DOHH2 (cell line): ENCODE measurements around the gene RGS8.

Experiments used
- H3F3A ChIP-seq: fragments of 200-600 bp; sonication (generic), shearing (Covaris generic); 2 replicates; pipeline ENCODE4 v1.6.0; 2016; ENCODE audit warnings: antibody characterized with exemption, mild to moderate bottlenecking; ENCODE audit not compliant: control insufficient read depth, insufficient read depth
- H3K27ac ChIP-seq: fragments of 200-600 bp; sonication (generic); 2 replicates; pipeline ENCODE4 v1.5.1; 2014; ENCODE audit warnings: low read depth, mild to moderate bottlenecking, low read length, moderate library complexity
- H3K27me3 ChIP-seq: fragments of 200-600 bp; sonication (generic); 2 replicates; pipeline ENCODE4 v1.6.1; 2014; ENCODE audit warnings: mild to moderate bottlenecking, low read length, mixed read lengths; ENCODE audit not compliant: control insufficient read depth
- H3K36me3 ChIP-seq: fragments of 200-600 bp; sonication (generic); 2 replicates; pipeline ENCODE4 v1.6.1; 2014; ENCODE audit warnings: mild to moderate bottlenecking, low read length, moderate library complexity, mixed read lengths; ENCODE audit not compliant: control insufficient read depth
- H3K4me1 ChIP-seq: fragments of 200-600 bp; sonication (generic); 2 replicates; pipeline ENCODE4 v1.6.1; 2014; ENCODE audit warnings: mild to moderate bottlenecking, low read length, mixed read lengths; ENCODE audit not compliant: control insufficient read depth
- H3K4me2 ChIP-seq: fragments of 200-600 bp; sonication (generic); 2 replicates; pipeline ENCODE4 v1.6.0; 2014; ENCODE audit warnings: mild to moderate bottlenecking, low read length, moderate library complexity
- H3K4me3 ChIP-seq: fragments of 200-600 bp; sonication (generic); 2 replicates; pipeline ENCODE4 v1.5.1; 2014; ENCODE audit warnings: mild to moderate bottlenecking, low read length, mixed read lengths
- H3K79me2 ChIP-seq: fragments of 200-600 bp; sonication (generic); 2 replicates; pipeline ENCODE4 v1.6.1; 2014; ENCODE audit warnings: mild to moderate bottlenecking, low read length, mixed read lengths; ENCODE audit not compliant: control insufficient read depth
- H3K9me2 ChIP-seq: fragments of 200-600 bp; sonication (generic); replicated peaks from 2 replicates; pipeline ENCODE4 v1.6.1; 2014; ENCODE audit warnings: mild to moderate bottlenecking, low read length, mixed read lengths; ENCODE audit not compliant: control insufficient read depth
- H3K9me3 ChIP-seq: fragments of 200-600 bp; sonication (generic); 2 replicates; pipeline ENCODE4 v1.6.1; 2014; ENCODE audit warnings: antibody characterized with exemption, low read length, mixed read lengths; ENCODE audit not compliant: control insufficient read depth, insufficient read depth
- H4K20me1 ChIP-seq: fragments of 200-600 bp; sonication (generic); 2 replicates; pipeline ENCODE4 v1.6.0; 2014; ENCODE audit warnings: low read depth, mild to moderate bottlenecking, antibody characterized with exemption, low read length, moderate library complexity; ENCODE audit not compliant: control insufficient read depth, insufficient read depth
- CTCF ChIP-seq: fragments of 200-600 bp; sonication (generic); IDR thresholded peaks from one replicate; pipeline ENCODE4 v1.5.1; 2014; ENCODE audit warnings: antibody characterized with exemption, mild to moderate bottlenecking, low read depth, low read length; ENCODE audit not compliant: poor library complexity, severe bottlenecking
- EZH2phosphoT487 ChIP-seq: fragments of 200-600 bp; sonication (generic); IDR thresholded peaks from 2 replicates; pipeline ENCODE4 v1.6.1; 2017; ENCODE audit warnings: borderline replicate concordance, mild to moderate bottlenecking, antibody characterized with exemption, low read length, moderate library complexity, mixed read lengths

Gene RGS8

GRCh38 chr1:182650678-182651338 is 33.6 kb downstream of the RGS8 start:
- no peaks in the 10 kb centered on the region for H3K27me3 ChIP-seq
- no peaks in the 10 kb centered on the region for H3K9me3 ChIP-seq
- peak overlapping the region; percentile 60 for H3K4me2 ChIP-seq
- H3F3A ChIP-seq = peaks cover 4% of the 10 kb centered on the region
- no peaks in the 10 kb centered on the region for H3K36me3 ChIP-seq
- no peaks in the 10 kb centered on the region for H3K9me2 ChIP-seq
- no peak for TF ChIP-seq CTCF
- TF ChIP-seq EZH2phosphoT487 = no peak
- no peaks in the 10 kb centered on the region for H4K20me1 ChIP-seq
- peaks cover 69% of the 10 kb centered on the region for H3K4me1 ChIP-seq
- peak overlapping the region; percentile 39 for H3K4me3 ChIP-seq
- H3K27ac ChIP-seq = peak overlapping the region; percentile 49
- no peaks in the 10 kb centered on the region for H3K79me2 ChIP-seq

GRCh38 chr1:182649041-182649440 is 35.3 kb downstream of the RGS8 start:
- TF ChIP-seq CTCF = no peak
- no peak for TF ChIP-seq EZH2phosphoT487
- Histone ChIP-seq H3K4me3 (peak overlapping the region; percentile 53), H3K4me2 (peak overlapping the region; percentile 60), H3K36me3 (no peaks in the 10 kb centered on the region), H3K79me2 (no peaks in the 10 kb centered on the region), H3K27ac (peak overlapping the region; percentile 61), H3K4me1 (peaks cover 79% of the 10 kb centered on the region), H3F3A (peaks cover 4% of the 10 kb centered on the region), H3K9me3 (no peaks in the 10 kb centered on the region), H3K9me2 (no peaks in the 10 kb centered on the region), H4K20me1 (no peaks in the 10 kb centered on the region), H3K27me3 (no peaks in the 10 kb centered on the region)

GRCh38 chr1:182646739-182647138 is 37.6 kb downstream of the RGS8 start:
- no peaks in the 10 kb centered on the region for H3K9me2 ChIP-seq
- H3K9me3 ChIP-seq = no peaks in the 10 kb centered on the region
- H3K79me2 ChIP-seq = no peaks in the 10 kb centered on the region
- H4K20me1 ChIP-seq = no peaks in the 10 kb centered on the region
- H3K27me3 ChIP-seq = no peaks in the 10 kb centered on the region
- H3K27ac ChIP-seq = no peak overlapping the region
- TF ChIP-seq CTCF (no peak), EZH2phosphoT487 (no peak)
- H3K4me3 ChIP-seq = no peak overlapping the region
- H3K4me1 ChIP-seq = peaks cover 72% of the 10 kb centered on the region
- H3K4me2 ChIP-seq = no peak overlapping the region
- no peaks in the 10 kb centered on the region for H3K36me3 ChIP-seq
- peaks cover 4% of the 10 kb centered on the region for H3F3A ChIP-seq
